Activated CD8-positive, alpha-beta memory T cell treated with anti-CD3 and anti-CD28 coated beads, Interleukin-2, amount 10 ng/mL, durations not matched to agents 7 days and 5 days (primary cell): ENCODE results near the gene TNFAIP2. TPM values are rescaled to one million over a fixed set of nuclear protein-coding genes. Genes with fewer than 3 reads are reported as not detected.

ENCODE experiments used
- ATAC-seq: fragments of 150-1000 bp; cut with Tn5 transposase; one replicate; pipeline ENCODE4 v1.10.0; 2021; ENCODE audit warnings: moderate library complexity
- CTCF ChIA-PET: fragments of 350-600 bp; sonication (Branson Sonifier 250); formaldehyde crosslinking; loops from one replicate; lab custom pipeline; 2021; ENCODE audit warnings: antibody characterized with exemption; lab: Charles Lee
- DNase-seq: peaks from one replicate; pipeline ENCODE4 v3.0.0-alpha.2; 2020
- H3K27ac Mint-ChIP-seq: one replicate; pipeline ENCODE4 v1.8.0; 2021; ENCODE audit warnings: mild to moderate bottlenecking, mixed read lengths
- H3K27me3 Mint-ChIP-seq: one replicate; pipeline ENCODE4 v1.8.0; 2021; ENCODE audit warnings: mixed read lengths
- H3K36me3 Mint-ChIP-seq: one replicate; pipeline ENCODE4 v1.8.0; 2021; ENCODE audit warnings: mild to moderate bottlenecking, mixed read lengths
- H3K4me1 Mint-ChIP-seq: one replicate; pipeline ENCODE4 v1.8.0; 2021; ENCODE audit warnings: mixed read lengths
- H3K4me3 Mint-ChIP-seq: one replicate; pipeline ENCODE4 v1.8.0; 2021; ENCODE audit warnings: mild to moderate bottlenecking, moderate library complexity, mixed read lengths
- H3K9me3 Mint-ChIP-seq: one replicate; pipeline ENCODE4 v1.8.0; 2022; ENCODE audit warnings: low read depth, mixed read lengths
- total RNA-seq, 2 experiments: library from RNA; stranded (reverse); gene quantifications; one replicate each; pipeline ENCODE4 v1.2.3, GENCODE V29; 2021

Gene TNFAIP2
- total RNA-seq, 2 experiments from 2014 or later, result 2.1 TPM; not detected in 1

DNA sequence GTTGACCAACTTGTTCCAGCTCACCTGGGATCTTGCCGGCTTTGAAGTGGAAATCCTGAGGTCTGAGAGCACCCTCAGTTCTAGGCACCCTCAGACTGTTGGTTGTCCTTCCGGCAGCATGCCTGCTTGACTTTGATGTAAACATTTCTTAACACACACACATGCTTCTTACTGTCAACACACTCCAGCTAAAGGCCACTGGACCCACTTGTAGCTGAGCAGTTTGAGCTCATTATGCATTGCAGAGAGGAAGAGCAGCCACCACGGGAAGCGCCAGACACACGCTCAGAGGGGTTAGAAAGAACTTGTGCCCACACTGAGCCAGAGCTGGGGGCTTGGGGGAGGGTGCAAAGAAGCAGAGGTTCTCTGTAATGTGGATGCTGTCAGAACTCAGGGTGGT lies 55.8 kb downstream of the TNFAIP2 start:
- no peak for ATAC-seq
- CTCF ChIA-PET, result no interaction called here

DNA sequence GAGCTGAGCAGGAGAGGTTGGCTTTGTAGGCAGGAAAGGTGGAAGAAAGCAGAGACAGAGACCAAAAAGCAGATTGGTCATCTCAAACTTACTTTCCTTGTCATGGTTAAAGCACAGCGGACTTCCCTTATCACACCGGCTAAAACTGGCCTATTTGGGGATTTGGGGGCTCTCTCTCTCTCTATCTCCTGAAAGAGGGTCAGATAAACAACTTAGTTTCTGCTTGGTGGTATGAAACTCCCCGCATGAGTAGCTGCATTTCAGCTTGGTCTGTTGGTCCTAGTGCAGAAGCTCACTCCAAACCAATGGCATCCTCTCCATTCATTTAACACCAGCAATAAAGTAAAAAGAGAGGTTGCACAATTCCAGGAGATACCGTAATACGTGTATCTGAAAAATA lies 57.1 kb downstream of the TNFAIP2 start:
- no peaks in the 10 kb centered on the region for H3K9me3 Mint-ChIP-seq
- CTCF ChIA-PET, result interaction anchor here (0.6 kb wide), 1 partner anchor 468 kb away, joined by 4 read pairs; no protein-coding TSS in a partner anchor

More for the DNA sequence above, 55.8 kb downstream of the TNFAIP2 start:
- Mint-ChIP-seq H3K9me3 (no peaks in the 10 kb centered on the region), H3K4me1 (no peaks in the 10 kb centered on the region), H3K4me3 (no peak overlapping the region), H3K27me3 (peaks cover 18% of the 10 kb centered on the region), H3K36me3 (no peaks in the 10 kb centered on the region), H3K27ac (no peak overlapping the region)
- DNase-seq, result no peak

DNA sequence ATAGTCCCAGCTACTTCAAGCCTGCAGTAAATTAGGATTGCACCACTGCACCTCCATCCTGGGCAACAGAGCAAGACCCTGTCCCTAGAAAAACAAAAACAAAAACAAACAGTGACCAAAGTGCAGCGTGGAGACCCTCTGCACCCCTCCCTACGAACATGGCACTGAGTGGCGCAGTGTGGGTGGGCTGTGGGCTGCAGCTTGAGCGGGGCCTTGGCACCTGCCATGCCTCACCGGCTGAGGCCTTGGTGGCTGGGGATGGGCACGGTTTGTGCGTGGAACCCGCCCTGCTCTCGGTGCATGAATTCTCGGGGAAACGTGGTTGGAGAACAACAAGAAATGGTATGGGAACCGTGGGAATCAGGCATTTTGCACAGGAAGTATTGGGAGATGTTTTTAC lies 60.8 kb downstream of the TNFAIP2 start:
- Mint-ChIP-seq H3K4me1 (peaks cover 4% of the 10 kb centered on the region), H3K36me3 (no peaks in the 10 kb centered on the region), H3K27me3 (peaks cover 53% of the 10 kb centered on the region), H3K4me3 (no peak overlapping the region), H3K9me3 (no peaks in the 10 kb centered on the region), H3K27ac (no peak overlapping the region)
- CTCF ChIA-PET, result interaction anchor here (0.8 to 3.6 kb wide), 3 partner anchors 33 to 79 kb away, joined by 3 to 19 read pairs (median 3); no protein-coding TSS in a partner anchor
- ATAC-seq (no peak), DNase-seq (no peak)

More for the DNA sequence above, 57.1 kb downstream of the TNFAIP2 start:
- DNase-seq, result no peak
- Mint-ChIP-seq H3K27ac (no peak overlapping the region), H3K36me3 (no peaks in the 10 kb centered on the region), H3K4me3 (no peak overlapping the region), H3K4me1 (no peaks in the 10 kb centered on the region), H3K27me3 (peaks cover 25% of the 10 kb centered on the region)
- no peak for ATAC-seq

DNA sequence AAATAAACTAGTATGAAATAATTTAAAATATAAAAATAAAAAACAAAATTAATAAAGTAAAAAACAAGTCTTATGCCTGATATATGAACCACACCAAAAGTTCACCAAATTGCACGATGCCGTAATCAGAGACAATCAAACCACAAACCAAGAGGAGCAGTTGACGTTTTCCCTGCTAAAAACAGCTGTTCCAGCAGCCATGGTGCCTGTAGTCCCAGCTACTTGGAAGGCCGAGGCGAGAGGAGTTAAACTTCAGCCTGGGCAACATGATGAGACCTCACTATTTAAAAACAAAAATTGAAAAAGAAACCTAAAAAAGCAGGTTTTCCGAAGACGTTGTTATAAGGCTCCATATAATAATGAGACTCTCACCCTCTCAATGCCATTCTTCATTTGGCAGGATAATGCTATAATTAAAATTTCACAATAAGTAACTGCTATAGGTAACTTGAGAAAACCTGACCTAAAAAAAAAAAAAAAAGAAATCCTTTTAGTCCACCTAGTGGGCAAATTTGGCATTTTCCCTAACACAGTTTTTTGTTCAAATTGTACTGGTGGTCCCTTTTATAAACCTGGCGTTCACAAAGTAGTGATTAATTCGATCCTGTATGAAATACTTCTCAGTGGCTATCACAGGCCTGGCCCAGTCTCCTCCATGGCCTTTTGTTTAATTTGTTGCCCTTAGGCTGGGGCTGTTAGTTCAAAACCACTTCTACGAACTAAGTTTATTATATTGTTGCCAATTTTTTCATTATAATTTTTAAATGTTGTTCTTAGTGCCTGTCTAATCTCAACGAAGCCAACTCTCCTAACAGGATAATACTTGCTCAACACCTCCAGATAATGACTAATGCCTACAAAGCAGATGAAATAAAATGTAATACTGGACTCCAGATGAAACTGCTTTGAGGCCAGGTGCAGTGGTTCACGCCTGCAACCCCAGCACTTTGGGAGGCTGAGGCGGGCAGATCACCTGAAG lies 62.1 kb downstream of the TNFAIP2 start:
- peaks cover 4% of the 10 kb centered on the region for H3K4me1 Mint-ChIP-seq
- peaks cover 59% of the 10 kb centered on the region for H3K27me3 Mint-ChIP-seq
- no peak for DNase-seq
- no peak for ATAC-seq
- no peak overlapping the region for H3K27ac Mint-ChIP-seq
- H3K4me3 Mint-ChIP-seq, result no peak overlapping the region
- no peaks in the 10 kb centered on the region for H3K36me3 Mint-ChIP-seq
- CTCF ChIA-PET, result interaction anchor here (0.8 to 3.6 kb wide), 6 partner anchors 32 to 81 kb away, joined by 3 to 19 read pairs (median 4); no protein-coding TSS in a partner anchor
- H3K9me3 Mint-ChIP-seq, result no peaks in the 10 kb centered on the region

DNA sequence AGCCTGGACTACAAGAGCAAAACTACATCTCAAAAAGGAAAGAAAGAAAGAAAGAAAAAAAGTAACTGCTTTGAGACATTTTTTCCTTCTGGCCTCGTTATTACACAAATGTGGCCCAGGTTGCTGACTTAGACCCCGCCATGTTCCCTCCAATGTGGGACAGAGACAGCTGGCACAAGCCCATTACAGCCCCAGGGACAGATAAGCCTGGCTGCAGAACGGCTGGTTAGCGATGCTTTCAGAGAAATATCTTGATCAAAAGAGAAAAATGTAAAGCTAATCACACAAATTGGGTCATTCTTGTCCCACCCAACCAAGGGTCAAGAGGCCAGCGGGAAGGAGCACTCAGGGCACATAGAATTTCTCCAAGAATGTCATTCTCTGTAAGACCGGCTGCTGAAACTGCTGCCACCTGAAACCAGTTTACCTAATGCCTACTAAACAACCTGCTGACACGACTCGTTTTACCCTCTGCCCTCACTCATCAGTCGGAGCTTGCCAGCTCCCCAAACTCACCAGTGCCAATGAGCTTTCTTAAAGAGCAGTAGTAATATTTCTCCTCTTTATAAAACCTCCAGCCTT lies 63.1 kb downstream of the TNFAIP2 start:
- ATAC-seq (no peak), DNase-seq (no peak)
- Mint-ChIP-seq H3K36me3 (no peaks in the 10 kb centered on the region), H3K9me3 (no peaks in the 10 kb centered on the region), H3K4me1 (peaks cover 4% of the 10 kb centered on the region), H3K27ac (no peak overlapping the region), H3K4me3 (no peak overlapping the region), H3K27me3 (peaks cover 61% of the 10 kb centered on the region)
- CTCF ChIA-PET, result interaction anchor here (0.9 to 1.4 kb wide), 5 partner anchors 25 to 111 kb away, joined by 3 to 4 read pairs (median 3); no protein-coding TSS in a partner anchor

Other genes with a start within 250 kb of the TNFAIP2 start
- gene AMN, start 200.8 kb upstream of the TNFAIP2 start, total RNA-seq, result under 1 TPM; 0.35 to 0.53 TPM
- under 1 TPM; 0.35 to 0.56 TPM for gene CDC42BPB, start 65.9 kb upstream of the TNFAIP2 start, total RNA-seq
- gene LBHD2, start 39.3 kb upstream of the TNFAIP2 start, total RNA-seq, result not detected
- gene EXOC3L4, start 28.7 kb upstream of the TNFAIP2 start, total RNA-seq, result not detected
- 100 to 1,000 TPM; 187 to 255 TPM for gene EIF5, start 210.8 kb downstream of the TNFAIP2 start, total RNA-seq